Neural crest cell (in vitro differentiated cells): Measurements from ENCODE around the gene TEKT2. TPM values are rescaled to one million over a fixed set of nuclear protein-coding genes. Genes with fewer than 3 reads are reported as not detected.

ENCODE experiments used
- DNase-seq: peaks from one replicate; pipeline ENCODE4 v3.0.0; 2021; ENCODE audit warnings: low read depth, mixed read lengths, low spot score
- H3K27ac Mint-ChIP-seq: one replicate; pipeline ENCODE4 v1.8.0; 2021; ENCODE audit warnings: mild to moderate bottlenecking, mixed read lengths; ENCODE audit not compliant: unreplicated experiment
- H3K27me3 Mint-ChIP-seq: 2 replicates; pipeline ENCODE4 v1.8.0; 2021; ENCODE audit warnings: low read depth, mild to moderate bottlenecking, mixed read lengths
- H3K36me3 Mint-ChIP-seq: 2 replicates; pipeline ENCODE4 v1.8.0; 2021; ENCODE audit warnings: low read depth, mild to moderate bottlenecking, mixed read lengths
- H3K4me1 Mint-ChIP-seq: 2 replicates; pipeline ENCODE4 v1.8.0; 2021; ENCODE audit warnings: mixed read lengths
- H3K4me3 Mint-ChIP-seq: one replicate; pipeline ENCODE4 v1.8.0; 2021; ENCODE audit warnings: mild to moderate bottlenecking, mixed read lengths
- H3K9me3 Mint-ChIP-seq: 2 replicates; pipeline ENCODE4 v1.8.0; 2021; ENCODE audit warnings: mixed read lengths
- total RNA-seq: library from RNA; stranded (reverse); gene quantifications from 2 replicates; pipeline ENCODE4 v1.2.1, GENCODE V29; 2021
- TF ChIP-seq, protein P1 (sequence below): fragments of 200-600 bp; sonication (generic); conservative IDR thresholded peaks from 2 replicates; pipeline ENCODE4 v1.5.0; 2021; ENCODE audit warnings: antibody characterized with exemption, mild to moderate bottlenecking

TEKT2 gene
- total RNA-seq, 1 donor from 2014 or later: 8.4 TPM

DNA sequence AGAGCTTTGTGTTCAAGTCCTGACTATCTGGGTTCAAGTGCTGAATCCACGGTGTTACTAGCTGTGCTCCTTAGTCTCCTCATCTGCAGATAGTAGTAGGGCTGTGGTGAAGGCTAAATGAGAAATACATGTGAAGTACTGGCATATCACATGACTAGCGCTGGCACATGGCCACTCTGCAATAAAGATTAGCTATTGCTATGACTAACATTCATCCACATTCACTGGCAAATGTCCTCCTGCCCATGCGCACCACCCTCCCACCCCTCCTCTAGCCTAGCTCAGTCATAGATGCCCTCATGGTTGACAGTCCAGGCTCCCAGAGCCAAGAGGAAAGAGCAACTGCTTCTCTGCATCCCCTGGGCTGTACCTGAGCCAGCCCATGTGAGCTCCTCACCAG, 49.6 kb downstream of the TEKT2 start:
- H3K4me1 Mint-ChIP-seq: peaks cover 12% of the 10 kb centered on the region

DNA sequence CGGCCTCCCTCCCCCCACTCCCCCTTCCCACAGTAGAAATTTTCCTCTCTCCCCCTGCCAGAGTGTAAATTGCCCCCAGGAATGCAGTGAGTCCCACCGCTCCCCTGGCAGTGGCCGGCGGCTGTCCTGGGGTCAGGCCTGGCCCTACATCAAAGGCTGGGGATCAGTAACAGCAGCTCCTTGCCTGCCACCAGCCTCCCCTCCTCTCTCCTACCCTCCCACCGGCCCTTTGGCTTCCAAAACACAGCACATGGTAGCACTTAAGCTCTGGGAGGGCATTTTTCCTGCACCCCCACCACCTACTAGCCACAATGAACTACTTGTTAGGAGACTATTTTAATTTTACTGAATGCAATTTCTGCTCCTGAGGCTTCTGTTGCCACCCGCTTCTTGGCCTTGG, 50.1 kb downstream of the TEKT2 start:
- no peaks in the 10 kb centered on the region for H3K36me3 Mint-ChIP-seq
- TF ChIP-seq, protein P1, sequence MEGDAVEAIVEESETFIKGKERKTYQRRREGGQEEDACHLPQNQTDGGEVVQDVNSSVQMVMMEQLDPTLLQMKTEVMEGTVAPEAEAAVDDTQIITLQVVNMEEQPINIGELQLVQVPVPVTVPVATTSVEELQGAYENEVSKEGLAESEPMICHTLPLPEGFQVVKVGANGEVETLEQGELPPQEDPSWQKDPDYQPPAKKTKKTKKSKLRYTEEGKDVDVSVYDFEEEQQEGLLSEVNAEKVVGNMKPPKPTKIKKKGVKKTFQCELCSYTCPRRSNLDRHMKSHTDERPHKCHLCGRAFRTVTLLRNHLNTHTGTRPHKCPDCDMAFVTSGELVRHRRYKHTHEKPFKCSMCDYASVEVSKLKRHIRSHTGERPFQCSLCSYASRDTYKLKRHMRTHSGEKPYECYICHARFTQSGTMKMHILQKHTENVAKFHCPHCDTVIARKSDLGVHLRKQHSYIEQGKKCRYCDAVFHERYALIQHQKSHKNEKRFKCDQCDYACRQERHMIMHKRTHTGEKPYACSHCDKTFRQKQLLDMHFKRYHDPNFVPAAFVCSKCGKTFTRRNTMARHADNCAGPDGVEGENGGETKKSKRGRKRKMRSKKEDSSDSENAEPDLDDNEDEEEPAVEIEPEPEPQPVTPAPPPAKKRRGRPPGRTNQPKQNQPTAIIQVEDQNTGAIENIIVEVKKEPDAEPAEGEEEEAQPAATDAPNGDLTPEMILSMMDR: no peak
- H3K9me3 Mint-ChIP-seq: no peaks in the 10 kb centered on the region
- no peak overlapping the region for H3K4me3 Mint-ChIP-seq
- H3K27ac Mint-ChIP-seq: no peak overlapping the region
- DNase-seq: no peak
- no peaks in the 10 kb centered on the region for H3K27me3 Mint-ChIP-seq
- H3K4me1 Mint-ChIP-seq: peaks cover 12% of the 10 kb centered on the region

More for the DNA sequence above, 49.6 kb downstream of the TEKT2 start:
- no peak for DNase-seq
- no peaks in the 10 kb centered on the region for H3K36me3 Mint-ChIP-seq
- no peak overlapping the region for H3K27ac Mint-ChIP-seq
- no peaks in the 10 kb centered on the region for H3K27me3 Mint-ChIP-seq
- no peak overlapping the region for H3K4me3 Mint-ChIP-seq
- TF ChIP-seq, protein P1: no peak
- no peaks in the 10 kb centered on the region for H3K9me3 Mint-ChIP-seq

DNA sequence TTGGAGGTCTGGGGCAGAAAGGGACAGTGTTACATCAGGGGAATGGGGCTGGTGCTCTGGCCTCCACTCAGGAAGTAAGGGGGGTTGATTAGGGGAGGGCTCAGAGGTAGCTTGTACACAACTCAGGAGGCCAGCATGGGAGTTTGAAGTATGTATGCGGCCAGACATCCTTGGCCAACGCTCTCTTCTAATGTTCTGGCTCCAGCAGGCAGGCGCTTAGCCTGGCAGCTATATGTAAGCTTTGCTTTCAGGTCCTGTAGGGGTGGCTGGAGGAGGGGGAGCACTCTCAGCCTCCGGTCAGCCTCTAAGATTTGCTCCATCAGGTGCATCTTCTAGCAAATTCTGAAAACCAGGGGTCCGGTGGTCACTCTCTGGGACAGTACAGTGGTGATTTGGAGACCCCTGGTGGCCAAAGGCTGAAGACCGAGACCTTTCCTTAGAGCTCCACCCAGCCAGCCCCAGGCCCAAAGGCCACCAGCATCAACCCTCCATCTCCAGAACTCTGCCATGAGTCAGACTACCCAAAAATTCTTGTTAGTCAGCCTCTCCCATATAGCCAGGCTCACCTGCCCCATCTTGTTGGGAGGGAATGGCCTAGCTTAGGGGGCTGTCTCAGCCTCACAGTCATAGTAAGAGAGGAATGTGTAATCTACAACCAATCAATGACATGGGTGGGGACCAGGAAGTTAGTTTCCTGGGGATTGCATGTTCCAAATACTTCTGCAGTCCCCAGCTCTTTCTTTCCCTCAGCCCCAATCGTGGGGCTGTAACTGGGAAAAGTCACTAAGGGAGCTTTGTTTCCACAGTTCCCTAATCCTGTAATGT, 50.8 kb downstream of the TEKT2 start:
- H3K36me3 Mint-ChIP-seq: no peaks in the 10 kb centered on the region
- no peaks in the 10 kb centered on the region for H3K27me3 Mint-ChIP-seq
- TF ChIP-seq, protein P1: peak; percentile 75
- no peak overlapping the region for H3K4me3 Mint-ChIP-seq
- peak; percentile 79 for DNase-seq
- H3K27ac Mint-ChIP-seq: no peak overlapping the region
- peaks cover 12% of the 10 kb centered on the region for H3K4me1 Mint-ChIP-seq
- H3K9me3 Mint-ChIP-seq: no peaks in the 10 kb centered on the region

DNA sequence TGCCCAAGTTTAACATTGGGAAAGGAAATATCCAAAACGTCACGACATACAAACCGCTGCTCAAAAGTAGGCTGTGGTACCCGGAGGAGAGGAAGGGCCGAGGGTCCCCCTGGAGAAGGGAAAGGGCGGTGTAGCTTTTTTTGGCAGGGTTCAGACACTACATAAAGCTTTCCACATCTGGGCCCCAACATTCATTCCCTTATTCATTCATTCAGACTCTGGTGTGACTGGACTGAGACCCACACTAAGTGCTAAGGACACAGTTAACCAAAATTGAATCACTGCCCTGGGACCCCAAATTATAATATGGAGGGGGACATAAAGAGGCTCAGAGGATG, 51.4 kb downstream of the TEKT2 start:
- Mint-ChIP-seq H3K27me3 (no peaks in the 10 kb centered on the region), H3K27ac (no peak overlapping the region), H3K9me3 (no peaks in the 10 kb centered on the region), H3K36me3 (no peaks in the 10 kb centered on the region), H3K4me1 (peaks cover 12% of the 10 kb centered on the region), H3K4me3 (no peak overlapping the region)
- TF ChIP-seq, protein P1: no peak
- no peak for DNase-seq

DNA sequence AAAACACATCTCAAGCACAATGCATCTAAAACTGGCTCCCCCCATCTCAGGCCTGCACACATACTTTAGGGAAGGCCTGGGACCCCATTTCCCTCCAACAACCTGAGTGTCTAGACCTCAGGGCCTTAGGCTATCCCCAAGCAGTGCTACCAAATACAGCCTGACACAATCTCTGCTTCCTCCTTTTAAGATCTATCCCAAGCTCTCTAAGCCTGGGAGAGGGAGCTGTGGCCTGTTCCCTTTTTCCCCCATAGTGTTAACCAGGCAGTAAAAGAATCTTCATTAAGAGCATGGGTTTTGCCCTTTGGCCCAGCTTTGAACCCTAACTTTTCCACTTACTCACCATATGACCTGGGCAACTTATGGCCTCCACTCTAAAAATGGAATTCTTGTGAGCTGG, 51.9 kb downstream of the TEKT2 start:
- H3K9me3 Mint-ChIP-seq: no peaks in the 10 kb centered on the region
- H3K36me3 Mint-ChIP-seq: no peaks in the 10 kb centered on the region
- no peak for DNase-seq
- H3K4me3 Mint-ChIP-seq: no peak overlapping the region
- no peaks in the 10 kb centered on the region for H3K27me3 Mint-ChIP-seq
- H3K27ac Mint-ChIP-seq: no peak overlapping the region
- TF ChIP-seq, protein P1: no peak
- peaks cover 12% of the 10 kb centered on the region for H3K4me1 Mint-ChIP-seq
